OCI-LY7 (cell line): ENCODE data around the gene NTSR1.

Source experiments
- CTCF ChIP-seq: fragments of 200-600 bp; sonication (generic); conservative IDR thresholded peaks from 2 replicates; pipeline ENCODE4 v1.5.1; 2014; ENCODE audit warnings: mild to moderate bottlenecking, antibody characterized with exemption, low read length, moderate library complexity, mixed read lengths
- EZH2phosphoT487 ChIP-seq: fragments of 200-600 bp; sonication (generic); IDR thresholded peaks from 2 replicates; pipeline ENCODE4 v1.6.1; 2018; ENCODE audit warnings: low read depth, borderline replicate concordance, mild to moderate bottlenecking, mixed run types, antibody characterized with exemption, low read length, moderate library complexity, mixed read lengths

GRCh38 chr20:62661647-62662046, 47.0 kb upstream of the NTSR1 start:
- TF ChIP-seq CTCF (no peak), EZH2phosphoT487 (no peak)
